ENCODE results near the gene AQP3. TPM values are rescaled to one million over a fixed set of nuclear protein-coding genes. Genes with fewer than 3 reads are reported as not detected.

AQP3 gene
- total and polyA plus RNA-seq, 2 of the 13 experiments (the other 11 are each of a cell fraction or from before 2014, with no cell fraction given): 1.4 to 5.5 TPM

GRCh38 chr9:33415501-33416038, 31.8 kb downstream of the AQP3 start (continued):
- TF ChIP-seq ZNF670 (CRISPR knock-in tag; IDR thresholded peaks at IDR 0.05; ENCODE audit: borderline replicate concordance) (peak; percentile 98), ZNF713 (CRISPR knock-in tag; IDR thresholded peaks at IDR 0.05) (no peak), MTF1 (CRISPR knock-in tag; IDR thresholded peaks at IDR 0.05) (no peak), ZFP62 (CRISPR knock-in tag; IDR thresholded peaks at IDR 0.05) (no peak), POLR2AphosphoS2 (IDR thresholded peaks at IDR 0.05; ENCODE audit: low read depth, low read length) (no peak), ARNT2 (CRISPR knock-in tag; IDR thresholded peaks at IDR 0.05; ENCODE audit: low read depth) (peak; percentile 84), KDM6A (CRISPR knock-in tag; IDR thresholded peaks at IDR 0.05; ENCODE audit: low read depth) (peak; percentile 99), CBX1 (IDR thresholded peaks at IDR 0.05; ENCODE audit: low read depth) (no peak), ZXDC (CRISPR knock-in tag; IDR thresholded peaks at IDR 0.05) (no peak; the same call in 1 of the 2 replicates), ZNF10 (CRISPR knock-in tag; IDR thresholded peaks at IDR 0.05; ENCODE audit: borderline replicate concordance, low read depth) (no peak), MAFF (IDR thresholded peaks at IDR 0.05; ENCODE audit: low read depth, low read length) (no peak), E2F5 (CRISPR knock-in tag; conservative IDR thresholded peaks at IDR 0.05) (no peak), ZIK1 (CRISPR knock-in tag; IDR thresholded peaks at IDR 0.05; ENCODE audit: borderline replicate concordance, low read depth) (no peak; the same call in 1 of the 2 replicates), SALL1 (CRISPR knock-in tag; IDR thresholded peaks at IDR 0.05) (peak; percentile 99), ZNF317 (CRISPR knock-in tag; IDR thresholded peaks at IDR 0.05) (peak; percentile 74; the same call in 1 of the 2 replicates), MEIS1 (CRISPR knock-in tag; IDR thresholded peaks at IDR 0.05; ENCODE audit: borderline replicate concordance) (peak; percentile 99), NR2C2 (CRISPR knock-in tag; IDR thresholded peaks at IDR 0.05; ENCODE audit: borderline replicate concordance) (peak; percentile 84), ZFP1 (CRISPR knock-in tag; IDR thresholded peaks at IDR 0.05) (peak; percentile 91), ZNF101 (CRISPR knock-in tag; IDR thresholded peaks at IDR 0.05; ENCODE audit: borderline replicate concordance, low read depth) (no peak), FIP1L1 (IDR thresholded peaks at IDR 0.05; ENCODE audit: borderline replicate concordance, insufficient read depth, low read depth, low read length) (no peak), ZNF879 (CRISPR knock-in tag; IDR thresholded peaks at IDR 0.05) (no peak), ZKSCAN1 (IDR thresholded peaks at IDR 0.05; ENCODE audit: low read length) (0 out of 2 replicates have a peak, but pooled peaks have one; percentile 44), TMF1 (CRISPR knock-in tag; IDR thresholded peaks at IDR 0.05; ENCODE audit: low read depth) (no peak), ZBTB14 (CRISPR knock-in tag; IDR thresholded peaks at IDR 0.05) (no peak), ZNF274 (CRISPR knock-in tag; IDR thresholded peaks at IDR 0.05) (peak; percentile 89), ADNP (CRISPR knock-in tag; IDR thresholded peaks at IDR 0.05) (no peak), RBM22 (optimal IDR thresholded peaks at IDR 0.05; ENCODE audit: low read length) (no peak), SMAD3 (CRISPR knock-in tag; IDR thresholded peaks at IDR 0.05) (peak; percentile 94), TAF1 (CRISPR knock-in tag; IDR thresholded peaks at IDR 0.05) (no peak), ZNF678 (CRISPR knock-in tag; IDR thresholded peaks at IDR 0.05) (no peak)

Data from HepG2 (cell line).